Measurements from ENCODE around the gene TSSK2.

TSSK2 gene

GRCh38 chr22:19106886-19107729 is 24.0 kb upstream of the TSSK2 start:
- DNase-seq (ENCODE audit: low read depth in 2 of 2): no peak

DNA sequence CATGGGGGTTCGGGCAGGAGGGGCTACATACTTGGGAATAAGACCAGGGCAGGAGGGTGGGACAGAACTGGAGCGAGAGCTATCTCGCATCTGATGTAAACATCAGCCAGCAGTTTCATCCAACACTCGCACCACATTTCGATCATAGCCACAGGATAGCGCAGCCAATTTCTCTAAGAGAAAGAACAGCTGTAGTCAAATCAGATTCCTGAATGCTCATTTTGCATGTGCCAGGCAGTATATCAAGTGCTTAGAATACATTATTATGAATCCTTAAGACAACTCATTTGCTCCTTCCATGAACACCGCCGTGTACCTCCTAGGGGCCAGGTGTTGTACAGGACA is 23.4 kb upstream of the TSSK2 start:
- no peak for DNase-seq (ENCODE audit: low read depth in 2 of 2)

DNA sequence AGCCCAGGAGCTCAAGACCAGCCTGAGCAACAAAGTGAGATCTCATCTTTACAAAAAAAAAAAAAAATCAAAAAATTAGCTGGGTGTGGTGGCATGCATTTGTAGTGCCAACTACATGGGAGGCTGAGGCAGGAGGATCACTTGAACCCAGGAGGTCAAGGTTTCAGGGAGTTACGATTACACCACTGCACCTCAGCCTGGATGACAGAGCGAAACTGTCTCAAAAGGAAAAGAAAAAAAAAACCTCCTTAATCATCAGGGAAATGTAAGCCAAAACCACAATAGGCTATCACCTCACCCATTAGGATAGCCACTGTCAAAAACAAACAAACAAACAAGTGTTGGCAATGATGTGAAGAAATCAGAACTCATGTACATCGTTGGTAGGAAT is 22.3 kb upstream of the TSSK2 start:
- no peak for DNase-seq (ENCODE audit: low read depth in 2 of 2)

DNA sequence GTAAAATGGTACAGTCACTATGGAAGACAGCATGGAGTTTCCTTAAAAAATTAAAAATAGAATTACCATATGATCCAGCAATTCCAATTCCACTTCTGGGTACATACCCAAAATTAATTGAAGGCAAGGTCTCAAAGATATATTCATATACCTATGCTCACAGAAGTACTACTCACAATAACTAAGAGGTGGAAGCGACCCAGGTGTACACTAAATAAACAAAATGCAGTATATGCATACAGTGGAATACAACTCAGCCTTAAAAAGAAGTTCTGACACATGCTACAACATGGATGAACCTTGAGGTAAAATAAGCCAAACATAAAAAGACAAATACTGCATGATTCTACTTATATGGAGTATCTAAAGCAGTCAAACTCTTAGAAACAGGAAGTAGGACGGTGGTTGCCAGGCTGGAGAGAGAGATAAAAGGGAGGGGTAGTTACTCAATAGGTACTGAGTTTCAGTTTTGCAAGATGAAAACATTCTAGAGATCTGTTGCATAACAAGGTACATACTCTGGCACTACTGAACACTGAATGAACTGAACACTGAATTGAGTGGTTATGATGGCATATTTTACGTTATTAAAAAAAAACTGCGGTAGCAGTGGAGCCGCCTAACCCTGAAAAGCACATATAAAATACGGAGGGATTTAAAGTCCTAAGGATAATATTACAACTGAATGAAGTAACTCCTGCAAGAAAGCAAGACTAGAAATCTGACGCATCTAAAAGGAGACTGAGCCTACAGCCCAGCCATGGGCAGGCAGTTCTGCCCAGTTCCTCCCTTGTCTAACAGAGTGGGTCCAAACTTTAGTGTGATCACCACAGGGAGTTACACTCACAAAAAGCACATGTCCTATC is 21.7 kb upstream of the TSSK2 start:
- DNase-seq (ENCODE audit: low read depth in 2 of 2): no peak

DNA sequence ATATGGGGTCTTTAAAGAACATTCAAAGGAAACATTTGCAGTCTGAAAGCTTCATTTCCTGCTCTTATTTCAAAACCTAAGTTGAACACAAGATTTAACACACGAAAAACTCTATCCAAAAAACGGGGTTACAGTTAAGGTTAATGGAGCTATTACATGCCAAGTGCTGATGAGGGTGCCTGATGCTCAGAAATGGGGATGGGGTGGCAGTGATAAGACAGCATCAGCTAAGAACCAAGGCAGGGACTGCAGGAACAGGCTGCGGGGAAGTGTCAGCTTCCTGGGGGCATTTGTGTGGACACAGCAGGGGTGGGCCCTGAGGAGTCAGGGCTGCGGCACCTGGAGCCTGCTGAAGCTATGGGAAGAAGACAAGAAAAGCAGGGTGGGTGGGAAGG is 21.0 kb upstream of the TSSK2 start:
- no peak for DNase-seq (ENCODE audit: low read depth in 2 of 2)

DNA sequence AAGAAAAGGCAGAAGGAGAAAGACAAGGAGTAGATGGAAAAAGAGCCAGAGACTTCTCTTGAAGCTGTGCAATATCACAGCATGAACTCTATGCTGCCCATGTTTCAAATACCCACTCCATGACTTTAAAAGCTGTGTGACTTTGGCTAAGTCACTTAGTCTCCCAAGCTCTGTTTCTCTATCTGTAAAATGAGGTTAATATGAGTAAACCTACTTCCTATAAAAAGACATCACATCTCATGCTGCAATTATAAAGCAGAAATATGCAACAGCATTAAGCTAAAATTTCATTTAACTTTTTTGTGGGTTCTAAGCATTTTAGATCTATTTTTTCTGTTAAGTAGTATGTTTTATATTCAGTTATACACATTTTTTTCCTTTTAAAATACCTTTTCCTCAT is 20.5 kb upstream of the TSSK2 start:
- DNase-seq (ENCODE audit: low read depth in 2 of 2): no peak

- no peak for DNase-seq (ENCODE audit: low read depth in 2 of 2)
Observed at GRCh38 chr22:19111140-19111539, 20.0 kb upstream of the TSSK2 start.

- no peak for DNase-seq (ENCODE audit: low read depth in 2 of 2)
Observed at GRCh38 chr22:19111584-19111983, 19.5 kb upstream of the TSSK2 start.

- no peak for DNase-seq (ENCODE audit: low read depth in 2 of 2)
Observed at GRCh38 chr22:19113429-19113828, 17.7 kb upstream of the TSSK2 start.

DNA sequence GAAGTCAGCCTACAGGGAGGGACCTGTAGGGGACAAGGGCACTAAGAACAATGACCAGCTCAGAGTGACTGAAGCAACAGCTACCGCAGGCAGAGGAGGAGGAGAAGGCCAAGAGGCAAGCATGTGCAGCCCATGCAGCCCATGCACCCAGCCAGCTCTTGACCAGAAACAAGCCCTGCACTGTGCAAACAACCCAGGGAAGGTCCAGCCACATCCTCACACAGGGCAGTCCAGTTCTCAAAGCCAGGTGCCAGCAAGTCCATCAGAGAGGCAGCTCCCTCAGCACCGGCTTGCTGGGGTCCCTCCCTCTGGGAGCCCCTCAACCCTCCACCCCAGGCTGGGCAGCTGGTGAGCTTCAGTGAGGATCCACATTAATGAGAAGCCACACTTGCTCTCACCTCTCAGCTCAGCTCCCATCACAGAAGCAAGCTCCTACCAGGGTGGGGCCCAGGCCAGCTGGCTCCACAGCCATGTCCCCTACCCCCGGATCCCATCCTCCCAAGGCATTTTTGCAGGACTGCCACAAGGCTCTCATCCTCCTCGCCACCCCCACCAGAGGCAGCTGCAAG is 16.0 kb upstream of the TSSK2 start:
- DNase-seq (ENCODE audit: low read depth in 2 of 2): no peak

- no peak for DNase-seq (ENCODE audit: low read depth in 2 of 2)
Observed at GRCh38 chr22:19115628-19116027, 15.5 kb upstream of the TSSK2 start.

DNA sequence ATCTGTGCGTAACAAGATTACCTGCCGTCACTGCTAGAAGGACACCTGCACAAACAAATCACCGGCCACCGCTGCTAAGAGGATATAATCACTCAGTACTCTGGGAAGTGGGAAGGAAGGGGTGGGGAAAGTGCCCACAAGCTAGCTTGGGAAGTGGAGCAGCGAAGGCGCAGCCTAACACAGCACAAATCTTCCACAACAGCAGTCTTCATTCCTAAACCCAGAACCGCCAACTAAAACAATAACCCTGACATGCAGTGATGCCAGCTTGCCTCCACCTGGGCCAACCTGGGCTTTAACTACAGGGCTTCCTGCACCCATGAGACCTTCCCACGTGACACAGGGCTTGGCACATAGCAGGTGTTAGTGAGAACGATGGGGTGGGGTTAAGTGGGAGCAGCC is 14.0 kb upstream of the TSSK2 start:
- DNase-seq (ENCODE audit: low read depth in 2 of 2): no peak

GRCh38 chr22:19118329-19118880 is 12.7 kb upstream of the TSSK2 start:
- no peak for DNase-seq (ENCODE audit: low read depth in 2 of 2)

DNA sequence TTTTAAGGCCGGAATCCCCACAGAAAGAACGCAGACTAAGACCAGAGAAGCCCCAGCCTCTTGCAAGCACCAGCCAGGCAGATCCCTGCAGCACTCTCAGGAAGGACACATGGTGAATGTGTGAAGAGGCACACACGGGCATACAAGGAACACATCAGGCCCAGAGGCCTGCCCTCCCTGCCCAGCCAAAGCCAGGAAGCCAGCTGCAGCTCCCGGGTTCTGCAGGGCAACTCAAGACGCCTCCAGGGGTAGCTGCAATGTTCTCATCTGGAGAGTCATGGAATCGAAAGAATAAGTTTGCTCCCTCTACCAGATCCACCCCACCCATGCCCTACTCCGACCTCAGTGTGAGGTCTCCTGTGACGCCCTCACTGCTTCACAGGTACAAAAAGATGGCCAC is 11.2 kb upstream of the TSSK2 start:
- DNase-seq (ENCODE audit: low read depth in 2 of 2): no peak

DNA sequence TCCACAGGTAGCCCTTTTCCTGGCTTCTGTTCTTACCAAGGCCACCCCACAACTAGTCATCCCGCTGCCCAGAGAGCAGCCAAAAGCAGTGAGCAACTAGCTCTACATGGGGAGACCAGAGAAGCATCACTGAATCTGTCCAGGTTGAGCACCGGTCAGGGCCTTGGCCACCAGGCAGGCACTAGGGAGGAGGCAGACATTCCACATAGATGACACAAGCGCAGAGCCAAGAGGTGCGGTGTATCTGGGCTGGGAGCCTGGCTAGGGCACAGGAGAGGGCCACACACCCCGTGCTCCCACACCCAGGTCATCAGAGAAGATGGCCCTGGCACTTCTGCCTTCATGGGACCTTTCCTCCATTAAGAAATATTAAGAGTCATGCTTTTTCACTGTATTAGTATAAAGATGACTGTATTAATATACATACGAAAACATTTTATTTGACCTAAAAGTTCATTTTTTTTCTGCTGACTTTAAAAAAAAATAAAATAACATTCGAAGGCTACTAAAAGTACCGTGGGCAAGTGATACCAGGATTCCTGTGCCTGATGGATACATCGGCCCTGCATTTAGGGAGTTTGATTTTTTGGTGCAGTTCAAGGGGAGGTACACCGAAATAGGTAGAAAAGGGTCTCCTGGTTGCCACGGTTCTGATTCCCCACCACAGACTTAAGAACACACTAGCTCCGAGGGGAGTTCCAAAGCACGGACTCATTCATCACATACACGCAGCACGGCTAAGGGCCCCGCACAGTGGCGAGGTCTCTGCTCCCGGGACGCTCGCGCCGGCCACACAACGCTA is 10.1 kb upstream of the TSSK2 start:
- DNase-seq (ENCODE audit: low read depth in 2 of 2): no peak

- DNase-seq (ENCODE audit: low read depth in 2 of 2): peak in 1 of 2 donors; percentile 4
Observed at GRCh38 chr22:19121631-19122142, 9.4 kb upstream of the TSSK2 start.

DNA sequence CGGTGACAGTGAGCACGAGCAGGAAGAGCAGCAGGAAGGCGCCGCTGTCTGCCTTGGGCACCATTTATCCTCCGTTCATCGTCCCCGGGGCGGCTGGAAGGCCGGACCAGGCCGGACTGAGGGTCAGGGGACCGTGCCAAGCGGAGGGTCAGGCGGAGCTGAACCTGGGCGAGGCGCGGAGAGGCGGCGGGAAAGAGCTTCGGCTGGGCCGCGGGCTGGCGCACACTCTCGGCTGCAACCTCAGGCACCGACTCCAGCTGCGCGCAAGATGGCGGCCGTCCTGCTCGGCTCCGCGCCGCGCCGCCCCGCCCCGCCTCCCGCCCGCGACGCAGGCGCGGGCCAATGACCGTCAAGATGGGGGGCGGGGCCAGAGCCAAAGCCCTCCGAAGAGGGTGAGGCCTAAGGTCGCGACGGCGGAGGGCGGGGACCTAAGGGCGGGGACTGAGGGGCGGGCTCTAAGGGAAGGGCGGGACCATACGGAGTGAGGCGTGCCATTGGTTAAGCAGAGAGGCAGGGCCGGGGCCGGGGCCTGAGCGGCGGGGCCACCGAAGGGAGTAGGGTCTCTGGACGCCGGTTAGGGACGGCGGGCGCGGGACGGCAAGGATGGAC is 8.9 kb upstream of the TSSK2 start, which contains the start of gene DGCR2:
Gene DGCR2, minus strand, starts transcription at position 270 of the 609 bp plus-strand sequence. Its CDS starts 206 bp downstream, at position 64.
- peak; percentile 88 to 90 for DNase-seq (ENCODE audit: low read depth in 2 of 2)

- no peak for DNase-seq (ENCODE audit: low read depth in 2 of 2)
Observed at GRCh38 chr22:19122752-19123492, 8.2 kb upstream of the TSSK2 start.

- no peak for DNase-seq (ENCODE audit: low read depth in 2 of 2)
Observed at GRCh38 chr22:19123936-19124335, 7.2 kb upstream of the TSSK2 start.

DNA sequence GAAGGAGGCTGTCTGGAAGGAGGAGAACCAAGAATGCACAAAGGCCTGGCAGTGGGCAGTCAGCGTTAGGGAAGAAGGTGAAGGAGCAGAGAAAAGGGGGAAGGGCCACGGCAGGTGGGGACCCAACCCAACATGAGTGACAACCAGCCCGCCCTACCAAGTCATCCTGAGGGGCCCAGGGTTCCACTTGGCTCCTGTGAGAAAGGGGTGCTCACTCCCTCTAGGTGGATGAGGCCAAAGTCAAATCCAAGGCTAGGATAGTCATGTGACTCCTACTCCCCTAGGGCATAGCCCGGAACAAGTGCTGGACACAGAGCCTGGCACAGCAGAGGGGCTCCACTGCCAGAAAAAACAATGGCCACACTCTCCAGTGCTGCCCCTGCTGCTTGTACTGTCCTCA is 6.7 kb upstream of the TSSK2 start:
- no peak for DNase-seq (ENCODE audit: low read depth in 2 of 2)

Measured in stimulated activated CD8-positive, alpha-beta memory T cell treated with anti-CD3 and anti-CD28 coated beads, Interleukin-15, amount 100 ng/mL, for 4 hours (primary cell).